Raji (cell line): ENCODE results near the gene TMEM132D.

Source experiments
- POLR2A ChIP-seq: IDR thresholded peaks from 2 replicates; pipeline ENCODE4 v1.6.1; 2011; ENCODE audit warnings: low read depth, low read length, control low read depth; ENCODE audit not compliant: insufficient read depth

Gene TMEM132D

GRCh38 chr12:129886541-129886940, 17.3 kb downstream of the TMEM132D start:
- TF ChIP-seq POLR2A: no peak

- TF ChIP-seq POLR2A: no peak
Observed at GRCh38 chr12:129885287-129885686, 18.5 kb downstream of the TMEM132D start.

GRCh38 chr12:129877411-129877810, 26.4 kb downstream of the TMEM132D start:
- TF ChIP-seq POLR2A: no peak

- TF ChIP-seq POLR2A: no peak
Observed at GRCh38 chr12:129873833-129874208, 30.0 kb downstream of the TMEM132D start.

GRCh38 chr12:129873111-129873832, 30.6 kb downstream of the TMEM132D start:
- TF ChIP-seq POLR2A: no peak

- no peak for TF ChIP-seq POLR2A
Observed at GRCh38 chr12:129871991-129872972, 31.5 kb downstream of the TMEM132D start.

- TF ChIP-seq POLR2A: no peak
Observed at GRCh38 chr12:129870796-129871195, 33.0 kb downstream of the TMEM132D start.

GRCh38 chr12:129870136-129870535, 33.7 kb downstream of the TMEM132D start:
- TF ChIP-seq POLR2A: no peak

- no peak for TF ChIP-seq POLR2A
Observed at GRCh38 chr12:129868575-129868974, 35.2 kb downstream of the TMEM132D start.

GRCh38 chr12:129863938-129864337, 39.9 kb downstream of the TMEM132D start:
- TF ChIP-seq POLR2A: no peak

- no peak for TF ChIP-seq POLR2A
Observed at GRCh38 chr12:129862561-129863175, 41.2 kb downstream of the TMEM132D start.

GRCh38 chr12:129861951-129862350, 41.9 kb downstream of the TMEM132D start:
- TF ChIP-seq POLR2A: no peak

- TF ChIP-seq POLR2A: no peak
Observed at GRCh38 chr12:129854591-129854990, 49.2 kb downstream of the TMEM132D start.

- no peak for TF ChIP-seq POLR2A
Observed at GRCh38 chr12:129851296-129851695, 52.5 kb downstream of the TMEM132D start.

- no peak for TF ChIP-seq POLR2A
Observed at GRCh38 chr12:129848876-129849275, 54.9 kb downstream of the TMEM132D start.
